HUES48 (cell line): ENCODE results near the gene IGSF3.
"Not testable (repeated sequence)": the region's sequence is repeated elsewhere in the genome, so short reads cannot be mapped to it uniquely, and the experiment has no call there.

Experiments
- H3K27ac ChIP-seq: one replicate; pipeline ENCODE4 v1.7.0; 2013; ENCODE audit warnings: low read depth, low read length, inconsistent platforms
- H3K27me3 ChIP-seq: 2 replicates; pipeline ENCODE4 v1.6.1; 2013; ENCODE audit warnings: mild to moderate bottlenecking, low read length; ENCODE audit not compliant: control insufficient read depth, insufficient read depth
- H3K36me3 ChIP-seq: 2 replicates; pipeline ENCODE4 v1.6.1; 2013; ENCODE audit warnings: low read length; ENCODE audit not compliant: control insufficient read depth, insufficient read depth
- H3K4me1 ChIP-seq: 2 replicates; pipeline ENCODE4 v1.6.1; 2013; ENCODE audit warnings: mild to moderate bottlenecking, low read length; ENCODE audit not compliant: control insufficient read depth, insufficient read depth
- H3K4me3 ChIP-seq: 2 replicates; pipeline ENCODE4 v1.5.1; 2013; ENCODE audit warnings: mild to moderate bottlenecking, low read depth, low read length
- H3K9ac ChIP-seq: 2 replicates; pipeline ENCODE4 v1.6.1; 2013; ENCODE audit warnings: mild to moderate bottlenecking, low read depth, low read length, moderate library complexity
- H3K9me3 ChIP-seq: 2 replicates; pipeline ENCODE4 v1.6.1; 2013; ENCODE audit warnings: low read length; ENCODE audit not compliant: control insufficient read depth, insufficient read depth

The IGSF3 gene

DNA sequence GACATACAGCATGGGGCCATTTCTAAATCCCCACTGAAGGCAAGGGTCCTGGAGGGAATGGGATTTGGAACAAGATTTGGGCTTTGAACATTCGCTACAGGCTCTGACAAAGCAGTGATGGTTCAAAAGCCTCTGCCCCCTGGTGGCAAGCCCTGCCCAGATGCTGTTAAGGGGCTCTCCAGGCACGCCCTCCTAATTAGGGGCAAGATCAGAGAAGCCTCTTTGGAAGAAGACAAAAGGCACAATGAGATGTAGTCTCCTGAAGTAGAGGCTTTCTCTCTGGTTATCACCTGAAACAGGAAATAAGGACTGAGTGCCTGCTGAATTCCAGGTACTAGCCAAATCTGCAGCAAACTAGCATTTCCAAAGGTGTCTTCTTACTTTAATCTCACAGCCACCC is 37.5 kb downstream of the IGSF3 start:
- H3K9me3 ChIP-seq, H3K9ac ChIP-seq, H3K27ac ChIP-seq, H3K4me3 ChIP-seq, H3K27me3 ChIP-seq, H3K36me3 ChIP-seq: not testable (repeated sequence)
- peaks cover 12% of the 10 kb centered on the region for H3K4me1 ChIP-seq

DNA sequence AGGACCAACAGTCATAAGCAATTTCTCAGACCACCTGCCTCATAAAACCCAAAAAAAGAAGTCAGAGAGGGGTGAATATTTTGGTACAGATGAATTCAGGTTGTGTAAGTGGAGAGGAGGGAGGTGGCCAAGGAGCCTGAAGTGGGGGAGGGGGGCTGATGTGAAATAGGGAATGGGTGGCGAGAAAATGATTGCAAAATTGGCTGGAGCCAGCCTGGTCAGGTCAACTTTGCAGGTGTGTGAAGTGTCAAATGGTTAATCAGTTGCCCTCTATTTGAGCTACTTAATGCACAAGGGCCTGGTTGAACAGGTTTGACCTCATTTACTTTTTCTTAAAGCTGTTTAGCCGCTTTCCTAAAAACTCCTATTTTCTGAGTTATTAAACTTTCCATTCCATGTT is 38.1 kb downstream of the IGSF3 start:
- H3K9ac ChIP-seq, H3K27me3 ChIP-seq, H3K9me3 ChIP-seq, H3K27ac ChIP-seq, H3K4me3 ChIP-seq, H3K36me3 ChIP-seq: not testable (repeated sequence)
- H3K4me1 ChIP-seq, result peaks cover 12% of the 10 kb centered on the region

DNA sequence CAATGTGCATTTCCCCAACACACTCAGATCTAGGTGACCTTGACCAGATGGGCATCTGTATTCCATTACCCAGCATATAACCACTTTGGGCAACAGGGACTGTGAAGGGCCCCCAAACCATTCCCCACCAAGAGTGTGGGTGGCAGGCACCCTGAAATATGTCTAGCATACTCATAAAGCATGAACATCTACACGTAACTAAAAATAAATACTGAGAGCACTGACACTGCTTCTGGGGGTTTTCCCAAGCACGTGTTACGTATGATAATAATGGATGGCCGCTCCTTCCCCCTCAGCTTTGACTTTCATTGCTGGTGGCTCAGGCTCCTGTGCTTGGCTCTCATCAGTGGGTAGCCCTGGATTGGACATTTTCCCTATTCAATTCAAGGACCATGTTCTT is 39.1 kb downstream of the IGSF3 start:
- no peak overlapping the region for H3K4me3 ChIP-seq
- no peak overlapping the region for H3K27ac ChIP-seq
- H3K4me1 ChIP-seq, result peaks cover 12% of the 10 kb centered on the region
- H3K27me3 ChIP-seq, result no peaks in the 10 kb centered on the region
- H3K9me3 ChIP-seq, result no peaks in the 10 kb centered on the region
- H3K9ac ChIP-seq, result no peak overlapping the region
- no peaks in the 10 kb centered on the region for H3K36me3 ChIP-seq

DNA sequence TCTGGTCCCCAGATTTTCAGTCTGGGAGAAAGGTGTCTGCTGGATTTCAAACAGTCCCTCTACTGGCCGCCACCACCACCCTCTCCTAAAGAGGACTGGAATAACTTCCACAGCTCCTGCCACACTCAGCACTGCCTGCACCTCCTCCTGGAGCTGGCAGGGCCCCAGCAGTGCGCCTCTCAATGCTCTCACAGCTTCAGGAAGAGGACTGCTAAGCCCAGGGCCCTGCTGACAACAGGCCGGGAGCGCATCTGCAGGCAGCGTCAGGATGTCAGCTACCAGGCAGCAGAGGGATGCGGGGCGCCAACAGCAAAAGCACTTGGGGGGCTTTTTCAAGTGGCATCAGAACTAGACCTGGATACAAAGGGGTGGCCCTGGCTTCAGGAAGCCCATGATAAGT is 40.2 kb downstream of the IGSF3 start:
- H3K4me1 ChIP-seq, result peaks cover 12% of the 10 kb centered on the region
- H3K9me3 ChIP-seq, H3K27ac ChIP-seq, H3K36me3 ChIP-seq, H3K9ac ChIP-seq, H3K4me3 ChIP-seq, H3K27me3 ChIP-seq: not testable (repeated sequence)

DNA sequence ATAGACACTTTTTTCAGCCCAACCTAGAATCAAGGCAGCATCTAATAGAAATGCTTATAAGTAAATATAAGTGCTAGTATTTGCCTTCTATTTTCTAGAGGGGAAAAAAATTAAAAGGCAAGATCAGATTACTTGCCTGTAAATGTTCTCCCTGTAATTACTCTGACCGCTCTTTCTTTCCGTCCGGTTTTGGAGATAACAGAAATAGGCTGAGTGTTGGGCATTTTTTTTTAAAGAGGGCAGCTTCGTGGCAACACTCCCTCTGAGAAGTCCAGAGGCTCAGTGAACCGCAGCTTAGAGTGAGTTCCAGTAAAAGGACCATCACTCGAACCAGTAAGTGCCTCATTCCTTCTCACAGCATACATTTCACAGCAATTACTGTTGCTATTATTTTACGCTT is 40.6 kb downstream of the IGSF3 start:
- H3K4me1 ChIP-seq, result peaks cover 12% of the 10 kb centered on the region
- H3K27me3 ChIP-seq, H3K27ac ChIP-seq, H3K4me3 ChIP-seq, H3K9me3 ChIP-seq, H3K9ac ChIP-seq, H3K36me3 ChIP-seq: not testable (repeated sequence)

DNA sequence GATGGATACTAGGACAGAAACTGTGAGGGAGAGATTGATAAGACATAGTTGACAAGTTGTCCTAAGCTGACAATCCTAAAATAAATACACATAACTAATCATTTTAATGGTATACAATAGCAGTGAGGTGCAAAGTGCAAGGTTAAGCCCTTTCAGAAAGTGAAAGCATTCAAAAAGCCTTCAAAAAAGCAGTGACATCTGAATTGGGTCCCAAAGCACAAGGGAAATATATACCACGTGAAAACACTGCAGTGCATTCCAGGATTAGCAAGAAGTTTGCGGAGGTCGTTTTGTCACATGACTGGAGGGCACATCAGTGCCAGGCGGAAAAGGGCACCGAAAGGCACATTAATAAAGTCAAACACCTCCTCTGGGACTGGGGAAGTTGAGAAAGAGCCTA is 42.4 kb downstream of the IGSF3 start:
- H3K36me3 ChIP-seq, H3K27me3 ChIP-seq, H3K9ac ChIP-seq, H3K9me3 ChIP-seq, H3K4me3 ChIP-seq, H3K27ac ChIP-seq: not testable (repeated sequence)
- H3K4me1 ChIP-seq, result peaks cover 12% of the 10 kb centered on the region

DNA sequence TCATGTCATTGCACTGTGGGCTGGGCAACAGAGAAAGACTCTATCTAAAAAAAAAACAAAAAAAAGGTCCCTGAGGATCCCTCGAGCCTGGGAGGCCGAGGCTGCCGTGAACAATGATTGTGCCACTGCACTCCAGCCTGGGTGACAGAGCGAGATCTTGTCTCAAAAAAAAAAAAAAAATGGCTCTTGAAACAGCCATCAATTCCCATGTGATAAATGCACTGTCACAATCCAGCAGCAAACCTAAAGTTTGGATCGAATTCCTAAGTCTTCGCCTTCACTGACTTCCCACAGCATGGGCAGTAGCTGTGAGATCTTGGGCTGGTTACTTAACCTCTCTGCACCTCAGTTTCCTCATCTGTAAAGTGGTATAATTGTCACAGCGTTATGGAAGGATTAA is 43.5 kb downstream of the IGSF3 start:
- Histone ChIP-seq H3K27ac (no peak overlapping the region), H3K9me3 (no peaks in the 10 kb centered on the region), H3K36me3 (no peaks in the 10 kb centered on the region), H3K4me1 (peaks cover 9% of the 10 kb centered on the region; the same call in 1 of the 2 replicates), H3K9ac (no peak overlapping the region), H3K27me3 (no peaks in the 10 kb centered on the region), H3K4me3 (no peak overlapping the region)

DNA sequence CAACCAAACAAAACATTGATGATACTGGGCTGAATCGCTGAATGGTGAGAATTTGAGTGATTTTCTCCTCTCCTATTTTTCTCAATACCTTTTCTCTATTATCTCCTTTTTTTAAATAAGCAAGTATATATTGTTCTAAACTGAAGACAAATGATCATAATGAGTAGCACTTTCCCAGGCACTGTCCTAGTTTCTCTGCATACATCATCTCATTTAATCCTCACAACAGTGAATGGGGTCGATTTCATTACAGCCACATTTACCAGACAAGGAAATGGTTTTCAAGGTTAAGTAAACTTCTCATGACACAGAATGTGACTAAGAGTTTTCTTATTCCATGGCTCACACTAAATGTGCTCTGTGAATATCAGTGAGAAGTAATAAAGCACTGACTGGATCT is 45.0 kb downstream of the IGSF3 start:
- H3K4me1 ChIP-seq, H3K27ac ChIP-seq, H3K27me3 ChIP-seq: not testable (repeated sequence)

DNA sequence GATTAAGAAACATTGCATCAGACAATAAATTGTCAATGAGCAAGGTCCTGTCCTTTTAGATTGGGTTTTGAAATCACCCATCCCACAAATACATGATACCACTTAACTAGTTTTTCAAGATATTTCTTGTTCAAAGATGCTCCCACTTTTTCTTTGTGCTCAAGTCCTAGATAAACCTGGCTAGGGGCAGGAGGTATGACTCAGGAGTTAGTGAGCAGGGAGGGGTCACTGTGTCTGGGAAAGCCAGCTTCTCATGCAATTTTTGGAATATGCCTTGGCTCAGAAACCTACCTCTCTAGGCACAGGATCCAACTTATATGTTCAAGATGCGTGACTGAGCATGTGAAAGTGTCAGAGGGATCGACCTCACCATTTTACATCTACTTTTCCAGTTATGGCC is 45.8 kb downstream of the IGSF3 start:
- H3K27me3 ChIP-seq, H3K9ac ChIP-seq, H3K36me3 ChIP-seq, H3K9me3 ChIP-seq, H3K27ac ChIP-seq, H3K4me3 ChIP-seq, H3K4me1 ChIP-seq: not testable (repeated sequence)

More for the DNA sequence above, 45.0 kb downstream of the IGSF3 start:
- not testable (repeated sequence) for H3K9me3 ChIP-seq, H3K4me3 ChIP-seq, H3K9ac ChIP-seq, H3K36me3 ChIP-seq

DNA sequence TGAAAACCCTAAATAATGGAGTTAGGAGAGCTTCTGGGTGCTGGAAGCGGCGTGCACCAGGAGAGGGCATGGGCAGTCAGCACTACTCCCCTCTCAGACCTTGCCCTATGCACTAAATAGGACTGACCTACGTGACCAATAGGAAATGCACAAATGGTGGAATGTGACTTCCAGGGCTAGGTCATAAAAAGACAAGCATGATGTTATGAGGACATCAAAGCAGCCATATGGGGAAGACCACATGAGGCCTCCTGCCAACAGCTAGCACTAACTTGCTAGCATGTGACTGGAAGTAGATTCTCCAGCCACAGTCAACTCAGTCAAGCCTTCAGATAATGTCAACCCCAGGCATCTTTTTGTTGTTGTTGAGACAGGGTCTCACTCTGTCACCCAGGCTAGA is 47.1 kb downstream of the IGSF3 start:
- not testable (repeated sequence) for H3K27me3 ChIP-seq, H3K36me3 ChIP-seq, H3K9me3 ChIP-seq, H3K9ac ChIP-seq, H3K27ac ChIP-seq, H3K4me3 ChIP-seq, H3K4me1 ChIP-seq

DNA sequence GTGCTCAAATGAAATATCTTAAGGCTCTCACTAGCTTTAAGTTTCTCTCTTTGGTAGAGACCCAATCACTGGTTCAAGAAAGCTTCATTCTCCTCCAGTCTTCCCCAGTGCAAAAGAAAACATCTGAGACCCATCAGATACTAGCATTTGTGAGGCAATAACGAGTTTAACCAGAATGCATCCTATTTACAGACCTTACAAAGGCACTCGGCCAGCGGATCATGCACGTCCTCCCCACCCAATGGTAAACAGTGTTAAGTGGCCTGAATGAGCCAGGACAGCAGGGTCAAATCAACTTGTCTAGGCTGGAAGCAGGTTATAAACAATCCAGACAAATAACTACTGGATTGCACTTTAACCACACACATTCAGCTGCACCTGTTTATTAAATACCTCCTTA is 48.4 kb downstream of the IGSF3 start:
- not testable (repeated sequence) for H3K4me3 ChIP-seq, H3K27ac ChIP-seq, H3K4me1 ChIP-seq, H3K9ac ChIP-seq, H3K27me3 ChIP-seq, H3K36me3 ChIP-seq, H3K9me3 ChIP-seq

DNA sequence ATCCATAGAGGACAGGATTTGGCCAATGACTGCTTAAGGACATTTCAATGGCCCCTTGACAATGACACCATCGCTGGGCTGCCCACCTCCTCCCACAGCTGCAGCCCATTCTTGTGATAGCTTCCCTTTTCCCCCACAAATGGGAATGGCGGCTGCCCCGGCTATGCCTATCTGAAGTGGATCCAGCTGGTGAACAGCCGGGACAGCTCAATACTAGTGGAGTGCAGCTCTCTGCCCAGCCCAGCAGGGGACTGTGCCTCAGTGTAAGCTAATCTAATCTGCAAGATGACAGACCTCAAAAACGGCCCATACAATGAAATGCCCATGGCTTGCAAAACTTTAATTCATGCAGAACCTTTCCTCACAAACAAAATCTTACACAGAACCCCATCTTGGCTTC is 49.7 kb downstream of the IGSF3 start:
- not testable (repeated sequence) for H3K4me1 ChIP-seq, H3K4me3 ChIP-seq, H3K9me3 ChIP-seq, H3K36me3 ChIP-seq, H3K27ac ChIP-seq, H3K9ac ChIP-seq, H3K27me3 ChIP-seq
